Thoracic aorta (tissue), 2 donors: ENCODE data around the gene PIEZO1. TPM values are rescaled to one million over a fixed set of nuclear protein-coding genes. Genes with fewer than 3 reads are reported as not detected.

Experiments used
- ATAC-seq: fragments of 150-250 bp; one replicate; pipeline ENCODE4 v1.8.0; 2017; ENCODE audit warnings: low read depth; ENCODE audit not compliant: insufficient number of reproducible peaks, low FRiP score
- DNase-seq: peaks from one replicate; pipeline ENCODE4 v3.0.0-alpha.2; 2020; ENCODE audit warnings: low spot score
- H3K27ac ChIP-seq, 2 donors: fragments of 200-600 bp; sonication (generic); 1 replicate in 1 of 2; 2 replicates in 1 of 2; pipeline ENCODE4 v1.5.1; 2016; ENCODE audit warnings: mild to moderate bottlenecking in 2 of 2, moderate library complexity in 2 of 2
- H3K27me3 ChIP-seq: fragments of 200-600 bp; sonication (generic); replicated peaks from 2 replicates; pipeline ENCODE4 v1.6.0; 2016; ENCODE audit warnings: mild to moderate bottlenecking; ENCODE audit not compliant: insufficient read depth
- H3K36me3 ChIP-seq: fragments of 200-600 bp; sonication (generic); one replicate; pipeline ENCODE4 v1.5.1; 2016
- H3K4me1 ChIP-seq, 2 donors: fragments of 200-600 bp; sonication (generic); 1 replicate in 1 of 2; 2 replicates in 1 of 2; pipeline versions ENCODE4 v1.5.1 to v1.6.0; 2016; ENCODE audit warnings: low read depth in 2 of 2, mild to moderate bottlenecking in 1 of 2; ENCODE audit not compliant: control insufficient read depth in 1 of 2
- H3K4me3 ChIP-seq: fragments of 200-600 bp; sonication (generic); 2 replicates; pipeline ENCODE4 v1.5.1; 2016; ENCODE audit warnings: mild to moderate bottlenecking
- H3K9me3 ChIP-seq: fragments of 200-600 bp; sonication (generic); 2 replicates; pipeline ENCODE4 v1.5.1; 2016
- total RNA-seq, 2 donors: library from RNA; depleted of rRNA; stranded (reverse); fragments of >200 nt; gene quantifications; one replicate each; pipeline versions ENCODE4 v1.1.0 to v1.2.3, GENCODE V29; 2016
- TF ChIP-seq, protein P1 (sequence below): fragments of 200-600 bp; sonication (generic); IDR thresholded peaks from one replicate; pipeline ENCODE4 v1.5.1; 2019; ENCODE audit warnings: antibody characterized with exemption

PIEZO1 gene
- total RNA-seq, 2 donors from 2014 or later: 108 to 179 TPM

DNA sequence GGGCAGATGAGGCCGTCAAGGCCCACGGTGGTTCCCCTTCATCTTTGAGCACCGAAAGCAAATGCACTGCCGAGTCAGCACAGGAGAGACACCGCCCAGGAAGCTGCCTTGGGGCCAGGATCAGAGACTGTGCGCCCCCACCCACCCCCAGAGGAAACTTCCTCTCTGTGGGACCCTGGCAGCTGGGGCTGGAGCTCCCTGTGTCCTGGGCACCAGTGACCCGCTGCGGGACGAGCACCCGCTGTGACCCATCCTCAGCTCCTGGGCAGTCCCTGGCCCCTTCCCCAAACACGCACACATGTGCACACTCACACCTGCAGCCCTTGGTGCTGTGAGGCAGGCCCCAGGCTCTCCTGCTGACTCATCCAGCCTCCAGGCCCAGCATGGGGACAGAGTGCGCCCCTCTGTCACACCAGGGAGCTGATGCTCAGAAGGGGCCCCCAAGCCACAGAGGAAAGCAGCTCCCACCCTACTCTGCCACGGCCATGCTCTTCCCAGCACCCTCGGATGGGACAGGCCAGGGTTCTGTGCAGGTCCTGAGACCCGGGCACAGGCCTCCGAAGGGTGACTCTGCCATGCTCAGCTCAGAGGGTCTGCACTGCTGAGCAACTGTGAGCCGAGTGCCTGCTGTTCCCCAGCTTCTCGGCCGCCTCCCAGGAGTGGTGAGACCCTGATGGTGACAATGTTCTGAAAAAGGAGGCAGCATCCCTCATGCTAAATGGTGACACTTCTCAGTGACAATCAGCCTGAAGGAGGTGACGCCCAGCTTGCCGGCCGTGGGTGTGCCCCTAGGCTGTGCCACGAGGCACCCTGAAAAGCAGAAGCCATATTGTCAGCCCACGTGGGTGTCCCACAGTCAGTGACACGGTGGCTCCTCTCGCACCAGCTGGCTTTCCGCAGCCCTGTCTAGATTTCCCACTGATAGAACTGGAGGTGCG, 3.6 kb downstream of the PIEZO1 start:
- ATAC-seq (no peak), DNase-seq (no peak)
- TF ChIP-seq, protein P1, sequence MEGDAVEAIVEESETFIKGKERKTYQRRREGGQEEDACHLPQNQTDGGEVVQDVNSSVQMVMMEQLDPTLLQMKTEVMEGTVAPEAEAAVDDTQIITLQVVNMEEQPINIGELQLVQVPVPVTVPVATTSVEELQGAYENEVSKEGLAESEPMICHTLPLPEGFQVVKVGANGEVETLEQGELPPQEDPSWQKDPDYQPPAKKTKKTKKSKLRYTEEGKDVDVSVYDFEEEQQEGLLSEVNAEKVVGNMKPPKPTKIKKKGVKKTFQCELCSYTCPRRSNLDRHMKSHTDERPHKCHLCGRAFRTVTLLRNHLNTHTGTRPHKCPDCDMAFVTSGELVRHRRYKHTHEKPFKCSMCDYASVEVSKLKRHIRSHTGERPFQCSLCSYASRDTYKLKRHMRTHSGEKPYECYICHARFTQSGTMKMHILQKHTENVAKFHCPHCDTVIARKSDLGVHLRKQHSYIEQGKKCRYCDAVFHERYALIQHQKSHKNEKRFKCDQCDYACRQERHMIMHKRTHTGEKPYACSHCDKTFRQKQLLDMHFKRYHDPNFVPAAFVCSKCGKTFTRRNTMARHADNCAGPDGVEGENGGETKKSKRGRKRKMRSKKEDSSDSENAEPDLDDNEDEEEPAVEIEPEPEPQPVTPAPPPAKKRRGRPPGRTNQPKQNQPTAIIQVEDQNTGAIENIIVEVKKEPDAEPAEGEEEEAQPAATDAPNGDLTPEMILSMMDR: no peak
- H3K27ac ChIP-seq: peak overlapping the region in 1 of 2 donors; percentile 88
- peaks cover 26 to 46% of the 10 kb centered on the region in 2 donors for H3K4me1 ChIP-seq
- no peaks in the 10 kb centered on the region for H3K27me3 ChIP-seq
- H3K9me3 ChIP-seq: no peaks in the 10 kb centered on the region
- H3K4me3 ChIP-seq: peak overlapping the region; percentile 4
- H3K36me3 ChIP-seq: no peaks in the 10 kb centered on the region

DNA sequence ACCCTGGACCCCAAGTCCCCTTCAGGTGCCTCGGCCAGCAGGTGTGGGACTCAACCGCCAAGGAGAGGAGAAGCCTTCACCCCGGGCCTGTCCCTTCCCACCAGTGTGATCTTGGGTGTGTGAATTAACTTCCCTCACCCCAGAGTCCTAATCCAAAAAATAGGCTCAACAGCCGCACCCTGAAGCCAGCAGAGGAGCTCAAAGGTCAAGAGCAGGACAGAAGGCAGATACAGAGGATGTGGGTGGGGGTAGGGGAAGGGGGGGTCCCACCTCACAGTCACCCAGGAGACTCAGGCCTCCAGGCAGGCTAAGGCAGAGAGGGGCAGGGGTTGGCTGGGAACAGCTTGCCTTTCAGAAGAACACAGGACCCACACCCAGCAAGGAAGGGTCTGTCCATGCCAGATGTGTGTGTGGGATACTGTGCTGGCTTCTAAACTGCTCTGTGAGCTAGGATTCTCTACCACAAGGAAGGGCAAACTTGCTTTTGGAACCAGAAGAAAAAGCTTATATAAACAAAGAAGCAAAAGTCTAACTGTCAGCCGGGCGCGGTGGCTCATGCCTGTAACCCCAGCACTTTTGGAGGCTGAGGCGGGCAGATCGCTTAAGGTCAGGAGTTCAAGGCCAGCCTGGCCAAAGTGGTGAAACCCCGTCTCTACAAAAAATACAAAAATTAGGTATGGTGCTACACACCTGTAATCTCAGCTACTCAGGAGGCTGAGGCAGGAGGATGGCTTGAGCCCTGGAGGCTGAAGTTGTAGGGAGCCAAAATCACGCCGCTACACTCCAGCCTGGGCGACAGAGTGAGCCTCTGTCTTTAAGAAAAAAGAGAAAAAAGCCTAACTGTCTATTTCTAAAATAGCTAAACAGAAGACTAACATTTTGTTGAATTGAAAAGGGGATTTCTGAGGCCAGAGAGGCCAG, 4.6 kb downstream of the PIEZO1 start:
- Histone ChIP-seq H3K9me3 (no peaks in the 10 kb centered on the region), H3K4me1 (peaks cover 26 to 43% of the 10 kb centered on the region in 2 donors), H3K4me3 (no peak overlapping the region), H3K27ac (no peak overlapping the region), H3K36me3 (no peaks in the 10 kb centered on the region), H3K27me3 (no peaks in the 10 kb centered on the region)
- TF ChIP-seq, protein P1: no peak
- DNase-seq (no peak), ATAC-seq (no peak)

DNA sequence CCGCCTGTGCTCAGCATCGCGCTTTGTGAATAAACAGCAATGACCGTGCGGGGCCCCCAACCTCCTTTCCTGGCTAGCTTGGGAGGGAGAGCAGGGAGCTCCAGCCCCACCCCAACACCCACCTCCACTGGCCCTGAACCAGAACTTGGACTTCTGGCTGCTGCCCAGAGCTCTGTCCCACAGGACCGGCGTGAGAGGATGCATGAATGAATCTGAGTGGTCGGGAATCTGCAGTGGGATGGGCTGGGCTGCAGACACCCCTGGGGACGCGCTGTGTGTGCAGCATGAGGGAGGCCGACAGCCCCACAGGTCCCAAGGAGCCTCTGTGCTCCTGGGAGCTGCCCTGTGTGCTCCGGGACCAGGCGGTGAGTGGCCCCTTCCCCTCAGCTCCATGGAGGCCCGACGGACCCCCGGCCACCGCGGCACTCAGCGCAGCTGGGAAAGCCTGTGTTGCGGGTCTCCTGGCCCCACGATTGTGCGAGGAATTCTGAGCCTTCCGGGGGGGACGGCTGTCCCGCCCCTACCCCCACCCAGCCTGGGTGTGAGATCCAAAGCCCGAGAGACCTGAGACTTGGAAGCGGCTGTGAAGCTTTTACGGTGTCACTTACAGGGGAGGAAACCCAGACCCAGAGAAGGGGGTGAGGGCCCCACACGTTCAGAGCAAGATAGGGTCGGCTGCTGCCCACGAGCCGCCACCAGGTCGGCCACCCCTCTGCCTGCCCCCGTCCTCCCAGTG, 5.4 kb downstream of the PIEZO1 start:
- DNase-seq (no peak), ATAC-seq (no peak)
- H3K27me3 ChIP-seq: no peaks in the 10 kb centered on the region
- no peaks in the 10 kb centered on the region for H3K36me3 ChIP-seq
- H3K4me3 ChIP-seq: no peak overlapping the region
- TF ChIP-seq, protein P1: no peak
- no peak overlapping the region for H3K27ac ChIP-seq
- H3K4me1 ChIP-seq: peaks cover 26 to 43% of the 10 kb centered on the region in 2 donors
- no peaks in the 10 kb centered on the region for H3K9me3 ChIP-seq

DNA sequence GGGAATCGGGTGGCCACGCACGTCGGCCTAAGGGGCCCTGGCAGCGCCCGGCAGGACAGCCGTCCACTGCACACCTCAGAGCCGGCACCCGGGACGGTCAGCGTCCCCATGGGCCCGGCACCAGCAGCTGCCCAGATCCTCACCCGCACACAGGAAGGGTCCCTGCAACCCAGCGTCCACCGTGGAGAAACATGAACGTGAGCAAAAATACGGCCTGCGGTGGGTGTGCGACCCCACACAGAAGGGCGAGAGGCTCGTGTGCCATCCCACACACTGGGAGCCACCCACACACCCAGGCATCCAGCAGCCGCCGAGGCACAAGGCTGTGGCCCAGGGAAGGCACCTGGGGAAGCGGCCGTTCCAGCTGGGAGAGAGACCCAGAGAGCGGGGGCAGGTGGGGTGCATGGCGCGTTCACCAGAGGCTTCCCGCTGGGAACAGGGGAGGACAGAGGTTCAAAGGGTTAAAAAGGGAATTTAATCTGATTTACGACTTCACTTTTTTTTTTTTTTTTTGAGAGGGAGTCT, 6.4 kb downstream of the PIEZO1 start:
- H3K4me3 ChIP-seq: no peak overlapping the region

More for the DNA sequence above, 6.4 kb downstream of the PIEZO1 start:
- no peak for ATAC-seq
- no peak overlapping the region for H3K27ac ChIP-seq
- no peaks in the 10 kb centered on the region for H3K9me3 ChIP-seq
- no peaks in the 10 kb centered on the region for H3K36me3 ChIP-seq
- DNase-seq: no peak
- H3K4me1 ChIP-seq: peaks cover 21 to 46% of the 10 kb centered on the region in 2 donors
- TF ChIP-seq, protein P1: no peak
- no peaks in the 10 kb centered on the region for H3K27me3 ChIP-seq
